CD4-positive, alpha-beta T cell treated with Interferon gamma for 1 hour (primary cell): ENCODE measurements around the gene STK40.

Source experiments
- DNase-seq: peaks from one replicate; pipeline ENCODE4 v3.0.0-alpha.2; 2020

STK40 gene

GRCh38 chr1:36306902-36307456 lies 78.7 kb downstream of the STK40 start:
- peak; percentile 91 for DNase-seq

- peak; percentile 50 for DNase-seq
Measured at GRCh38 chr1:36306210-36306901, 79.4 kb downstream of the STK40 start, which contains the start of gene SH3D21. Gene SH3D21 (plus strand): TSS chr1:36306368. CDS start chr1:36306421, 53 bp downstream.

GRCh38 chr1:36305915-36306209 lies 79.9 kb downstream of the STK40 start:
- no peak for DNase-seq

- no peak for DNase-seq
Measured at GRCh38 chr1:36304970-36305914, 80.5 kb downstream of the STK40 start.

- DNase-seq: peak; percentile 22
Measured at GRCh38 chr1:36304521-36304920, 81.2 kb downstream of the STK40 start.

GRCh38 chr1:36303650-36304360 lies 81.9 kb downstream of the STK40 start:
- DNase-seq: no peak

- no peak for DNase-seq
Measured at GRCh38 chr1:36303244-36303643, 82.5 kb downstream of the STK40 start.

GRCh38 chr1:36301220-36301619 lies 84.5 kb downstream of the STK40 start:
- no peak for DNase-seq

- DNase-seq: no peak
Measured at GRCh38 chr1:36300526-36300925, 85.2 kb downstream of the STK40 start.

- DNase-seq: no peak
Measured at GRCh38 chr1:36298640-36299039, 87.1 kb downstream of the STK40 start.

- no peak for DNase-seq
Measured at GRCh38 chr1:36297062-36297461, 88.7 kb downstream of the STK40 start.

GRCh38 chr1:36295390-36295789 lies 90.3 kb downstream of the STK40 start:
- no peak for DNase-seq
